ENCODE data around the gene DXO.

DXO gene

DNA sequence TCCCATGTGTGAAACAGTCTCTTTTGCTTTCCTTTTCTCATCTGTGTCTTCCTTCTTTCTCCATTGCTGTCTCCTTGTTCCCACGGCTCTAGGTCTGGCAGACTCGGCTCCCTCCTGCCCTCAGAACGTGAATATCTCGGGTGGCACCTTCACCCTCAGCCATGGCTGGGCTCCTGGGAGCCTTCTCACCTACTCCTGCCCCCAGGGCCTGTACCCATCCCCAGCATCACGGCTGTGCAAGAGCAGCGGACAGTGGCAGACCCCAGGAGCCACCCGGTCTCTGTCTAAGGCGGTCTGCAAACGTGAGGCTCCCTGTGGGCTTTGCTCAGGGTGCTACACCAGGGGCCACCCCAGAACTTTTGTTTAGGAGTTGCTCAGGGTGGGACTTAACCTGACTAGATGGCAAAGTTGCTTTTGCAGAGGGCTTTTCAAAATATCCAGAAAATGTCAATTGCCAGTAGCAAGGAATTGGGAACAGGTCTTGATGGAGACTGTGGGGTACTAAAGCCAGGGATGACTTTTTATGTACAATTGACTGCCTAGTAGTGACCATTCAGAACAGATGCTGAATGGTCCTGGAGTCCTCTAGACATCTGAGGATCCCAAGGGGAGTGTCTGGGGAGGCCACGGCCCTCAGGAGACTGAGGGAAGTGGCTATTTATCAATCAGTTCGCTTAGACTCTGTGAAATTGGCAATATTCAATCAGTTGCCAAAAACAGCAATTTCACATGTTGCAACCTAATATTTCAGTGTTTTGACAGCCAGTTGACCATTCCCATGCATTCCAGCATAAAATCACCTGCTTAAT is 43.9 kb downstream of the DXO start:
- H3K9ac ChIP-seq (ENCODE audit: low read length): no peak overlapping the region
- H3K4me1 ChIP-seq (ENCODE audit: control insufficient read depth, insufficient read depth, low read length): no peaks in the 10 kb centered on the region
- H3K4me3 ChIP-seq (ENCODE audit: low read length): peak overlapping the region; percentile 22
- H3K27me3 ChIP-seq (ENCODE audit: control insufficient read depth, insufficient read depth, low read length): no peaks in the 10 kb centered on the region
- no peaks in the 10 kb centered on the region for H3K36me3 ChIP-seq (ENCODE audit: control insufficient read depth, insufficient read depth, low read length)
- H3K27ac ChIP-seq (ENCODE audit: low read depth, low read length): no peak overlapping the region

DNA sequence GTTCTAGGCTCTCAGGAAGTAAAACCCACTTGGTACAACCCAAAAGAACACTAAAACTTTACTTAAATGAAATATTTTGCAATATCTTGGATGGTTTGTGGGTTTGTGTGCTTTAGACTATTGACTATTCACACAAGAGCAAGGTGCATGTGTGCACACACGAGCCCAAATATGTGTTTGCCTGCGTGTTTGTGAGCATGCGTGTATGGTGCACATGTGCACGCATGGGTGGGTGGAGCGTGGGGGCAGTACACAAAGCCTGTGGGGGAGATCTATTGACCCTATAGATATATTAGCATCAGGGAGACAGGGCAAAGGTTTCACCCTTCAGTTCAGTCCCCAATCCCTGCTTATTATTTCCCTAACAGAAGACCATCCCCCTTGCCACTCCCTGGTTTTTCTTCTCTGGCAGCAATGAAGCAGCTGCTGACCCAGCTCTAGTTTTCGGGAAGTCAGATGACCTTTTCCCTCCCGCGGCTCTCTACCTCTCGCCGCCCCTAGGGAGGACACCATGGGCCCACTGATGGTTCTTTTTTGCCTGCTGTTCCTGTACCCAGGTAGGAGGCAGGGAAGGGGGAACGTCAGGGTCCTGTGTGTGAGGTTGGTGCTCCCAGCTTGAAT is 44.6 kb downstream of the DXO start, which contains the start of gene C2:
C2 (plus strand) TSS at position 476 of the 621 bp plus-strand sequence; CDS start at position 512, 36 bp downstream.
- H3K9ac ChIP-seq (ENCODE audit: low read length): no peak within 1 kb of the TSS
- no peaks in the 10 kb centered on the region for H3K4me1 ChIP-seq (ENCODE audit: control insufficient read depth, insufficient read depth, low read length)
- no peak within 1 kb of the TSS for H3K27ac ChIP-seq (ENCODE audit: low read depth, low read length)
- H3K27me3 ChIP-seq (ENCODE audit: control insufficient read depth, insufficient read depth, low read length): no peaks in the 10 kb centered on the region
- H3K4me3 ChIP-seq (ENCODE audit: low read length): peak within 1 kb of the TSS; percentile 22
- H3K36me3 ChIP-seq (ENCODE audit: control insufficient read depth, insufficient read depth, low read length): no peaks in the 10 kb centered on the region

DNA sequence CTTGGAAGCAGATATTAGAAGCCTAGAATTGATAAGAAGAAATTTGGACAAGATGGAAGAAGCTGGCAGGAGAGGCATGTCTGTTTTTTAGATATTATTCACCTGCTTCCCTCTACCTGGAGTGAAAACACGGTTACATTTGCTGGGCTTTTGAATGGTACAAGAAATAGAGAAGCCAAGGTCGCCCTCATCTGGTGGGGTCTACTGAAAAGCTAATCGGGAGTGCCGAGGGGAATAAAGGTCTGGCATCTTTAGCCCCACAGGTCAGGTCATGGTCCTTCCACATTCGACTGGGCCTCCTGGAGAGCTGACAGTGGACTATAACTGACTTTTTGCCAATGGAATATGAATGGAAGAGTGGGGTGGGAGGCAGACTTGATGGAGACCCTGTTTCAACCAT is 49.0 kb downstream of the DXO start:
- no peak overlapping the region for H3K27ac ChIP-seq (ENCODE audit: low read depth, low read length)
- H3K36me3 ChIP-seq (ENCODE audit: control insufficient read depth, insufficient read depth, low read length): no peaks in the 10 kb centered on the region
- no peak overlapping the region for H3K4me3 ChIP-seq (ENCODE audit: low read length)
- H3K27me3 ChIP-seq (ENCODE audit: control insufficient read depth, insufficient read depth, low read length): no peaks in the 10 kb centered on the region
- H3K4me1 ChIP-seq (ENCODE audit: control insufficient read depth, insufficient read depth, low read length): no peaks in the 10 kb centered on the region
- H3K9ac ChIP-seq (ENCODE audit: low read length): no peak overlapping the region

DNA sequence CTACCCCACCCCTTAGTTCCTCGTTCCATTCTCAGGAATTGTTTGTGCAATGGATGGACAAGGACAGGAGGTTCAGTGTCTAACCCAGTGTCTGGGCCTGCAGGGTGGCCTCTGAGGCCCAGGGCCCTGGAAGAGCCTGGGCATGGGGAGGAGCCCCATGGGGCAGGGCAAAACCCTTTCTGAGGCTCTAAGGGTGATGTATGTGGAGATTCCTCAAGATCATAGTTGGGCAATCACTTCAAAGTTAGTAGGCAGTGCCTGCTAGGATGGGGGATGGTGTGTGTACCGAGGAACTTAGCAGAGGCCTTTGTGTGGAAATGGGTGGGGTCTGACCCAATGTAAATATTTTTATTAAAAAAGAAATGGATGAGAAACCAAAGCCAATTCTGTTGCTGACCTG is 51.1 kb downstream of the DXO start:
- Histone ChIP-seq H3K4me1 (ENCODE audit: control insufficient read depth, insufficient read depth, low read length) (no peaks in the 10 kb centered on the region), H3K36me3 (ENCODE audit: control insufficient read depth, insufficient read depth, low read length) (no peaks in the 10 kb centered on the region), H3K27ac (ENCODE audit: low read depth, low read length) (no peak overlapping the region), H3K4me3 (ENCODE audit: low read length) (no peak overlapping the region), H3K9ac (ENCODE audit: low read length) (no peak overlapping the region), H3K27me3 (ENCODE audit: control insufficient read depth, insufficient read depth, low read length) (no peaks in the 10 kb centered on the region)
